GM12878 (cell line): Measurements from ENCODE around the gene COQ10B. TPM values are rescaled to one million over a fixed set of nuclear protein-coding genes. Genes with fewer than 3 reads are reported as not detected.

Source experiments
- ATAC-seq: fragments of 200-7000 bp; cut with Tn5 transposase; 3 replicates; pipeline ENCODE4 v1.9.1; 2020; ENCODE audit warnings: mild to moderate bottlenecking, moderate library complexity
- BruUV-seq: library from RNA; stranded (reverse); fragments of 400-500 nt; replicated peaks from 2 replicates; lab custom pipeline; 2021; lab: Mats Ljungman, UMichigan
- CTCF ChIA-PET: fragments of 300-600 bp; sonication (Branson Sonifier 250); formaldehyde crosslinking; extraction: SDS; loops from one replicate; lab custom pipeline; 2021; ENCODE audit warnings: inconsistent platforms; lab: Yijun Ruan, JAX
- POLR2A ChIA-PET: fragments of 350-600 bp; formaldehyde crosslinking; extraction: SDS; loops from one replicate; lab custom pipeline; 2021; ENCODE audit warnings: inconsistent platforms; lab: Charles Lee
- RAD21 ChIA-PET: fragments of 300-600 bp; sonication (Branson Sonifier 250); formaldehyde crosslinking; loops from one replicate; lab custom pipeline; 2023; ENCODE audit warnings: antibody characterized with exemption; ENCODE audit not compliant: unreplicated experiment; lab: Charles Lee
- SMC1A ChIA-PET: fragments of 300-600 bp; sonication (Branson Sonifier 250); formaldehyde crosslinking; loops from one replicate; lab custom pipeline; 2023; ENCODE audit not compliant: unreplicated experiment, uncharacterized antibody; lab: Charles Lee
- DNase-seq: peaks from one replicate; pipeline ENCODE4 v3.0.0-alpha.2; 2011; ENCODE audit warnings: low read depth, low spot score
- FAIRE-seq: peaks from 3 replicates; lab custom pipeline; 2011; peaks lifted over from hg19 to GRCh38; lab: Jason Lieb, UNC
- H2AFZ ChIP-seq: 2 replicates; pipeline ENCODE4 v1.6.0; 2011; ENCODE audit warnings: low read depth, low read length, control low read depth; ENCODE audit not compliant: control insufficient read depth
- H3K27ac ChIP-seq: 2 replicates; pipeline ENCODE4 v1.5.1; 2011; ENCODE audit warnings: control low read depth; ENCODE audit not compliant: control insufficient read depth, insufficient read depth
- H3K27me3 ChIP-seq, 2 experiments: replicated peaks in 1 of 2; 2 replicates each; pipeline versions ENCODE4 v1.6.0 to v1.6.1; 2011; ENCODE audit warnings: low read length in 1 of 2; ENCODE audit not compliant: control insufficient read depth in 2 of 2, insufficient read depth in 2 of 2
- H3K36me3 ChIP-seq, 2 experiments: 2 replicates each; pipeline ENCODE4 v1.5.1; 2011; ENCODE audit warnings: low read length in 1 of 2; ENCODE audit not compliant: control insufficient read depth in 2 of 2, insufficient read depth in 2 of 2
- H3K4me1 ChIP-seq: 2 replicates; pipeline ENCODE4 v1.6.1; 2011; ENCODE audit warnings: mild to moderate bottlenecking, low read length, moderate library complexity, mixed read lengths; ENCODE audit not compliant: control insufficient read depth, insufficient read depth
- H3K4me2 ChIP-seq: 2 replicates; pipeline ENCODE4 v1.6.0; 2011; ENCODE audit warnings: control low read depth; ENCODE audit not compliant: control insufficient read depth, insufficient read depth
- H3K4me3 ChIP-seq: fragments of 200-600 bp; sonication (generic); 2 replicates; pipeline ENCODE4 v1.5.1; 2016
- H3K79me2 ChIP-seq: 2 replicates; pipeline ENCODE4 v1.6.0; 2011; ENCODE audit warnings: low read length; ENCODE audit not compliant: control insufficient read depth, insufficient read depth
- H3K9ac ChIP-seq: 2 replicates; pipeline ENCODE4 v1.8.0; 2011; ENCODE audit warnings: low read length, control low read depth, mixed read lengths; ENCODE audit not compliant: control insufficient read depth, insufficient read depth
- H3K9me3 ChIP-seq: replicated peaks from 3 replicates; pipeline ENCODE4 v1.5.1; 2011; ENCODE audit warnings: mild to moderate bottlenecking, low read length; ENCODE audit not compliant: control insufficient read depth, insufficient read depth
- H4K20me1 ChIP-seq: 2 replicates; pipeline ENCODE4 v1.6.0; 2011; ENCODE audit not compliant: control insufficient read depth, insufficient read depth
- ASH2L ChIP-seq: fragments of 300-600, 200-600 bp; sonication (generic); IDR thresholded peaks from 2 replicates; pipeline ENCODE4 v1.6.1; 2017; ENCODE audit warnings: low read depth, mild to moderate bottlenecking, borderline replicate concordance
- CEBPB ChIP-seq, 2 experiments: fragments of 150-350 bp in 1 of 2; IDR thresholded peaks; 2 replicates each; pipeline ENCODE4 v1.6.1; 2012 to 2014; ENCODE audit warnings: low read depth in 2 of 2, low read length in 2 of 2, borderline replicate concordance in 1 of 2, inconsistent platforms in 1 of 2
- CEBPZ ChIP-seq: fragments of 150-350 bp; IDR thresholded peaks from 2 replicates; pipeline ENCODE4 v1.6.1; 2016; ENCODE audit warnings: low read depth, low read length
- ESRRA ChIP-seq: IDR thresholded peaks from 2 replicates; pipeline ENCODE4 v1.6.1; 2012; ENCODE audit warnings: mild to moderate bottlenecking, low read length, improper control_type of control experiment
- FOS ChIP-seq: IDR thresholded peaks from 3 replicates; pipeline ENCODE4 v1.6.1; 2011; ENCODE audit warnings: borderline replicate concordance; ENCODE audit not compliant: insufficient read length; ENCODE audit errors: extremely low read depth
- GATAD2B ChIP-seq: fragments of 450-650 bp; conservative IDR thresholded peaks from 2 replicates; pipeline ENCODE4 v1.6.1; 2017; ENCODE audit warnings: low read depth, mild to moderate bottlenecking, moderate library complexity
- NBN ChIP-seq: fragments of 450-650 bp; IDR thresholded peaks from 2 replicates; pipeline ENCODE4 v1.6.1; 2016
- NFIC ChIP-seq: IDR thresholded peaks from 2 replicates; pipeline ENCODE4 v1.6.1; 2012; ENCODE audit warnings: low read depth, mild to moderate bottlenecking, inconsistent platforms, low read length, moderate library complexity
- RELB ChIP-seq: fragments of 450-650 bp; IDR thresholded peaks from 2 replicates; pipeline ENCODE4 v1.6.1; 2017; ENCODE audit warnings: low read depth, mild to moderate bottlenecking, moderate library complexity
- SKIL ChIP-seq: fragments of 450-650 bp; IDR thresholded peaks from 2 replicates; pipeline ENCODE4 v1.6.1; 2017; ENCODE audit warnings: mild to moderate bottlenecking, low read depth, inconsistent platforms; ENCODE audit not compliant: poor library complexity, severe bottlenecking
- SRF ChIP-seq, 2 experiments: IDR thresholded peaks; 2 replicates each; pipeline ENCODE4 v1.6.1; 2011; ENCODE audit warnings: low read depth in 2 of 2, low read length in 2 of 2, mild to moderate bottlenecking in 1 of 2, moderate library complexity in 1 of 2
- TBL1XR1 ChIP-seq: IDR thresholded peaks from 2 replicates; pipeline ENCODE4 v1.6.1; 2012; ENCODE audit warnings: low read depth, low read length, improper control_type of control experiment
- USF2 ChIP-seq: IDR thresholded peaks from 2 replicates; pipeline ENCODE4 v1.6.1; 2011; ENCODE audit warnings: low read depth, low read length, improper control_type of control experiment, borderline replicate concordance
- YBX1 ChIP-seq: fragments of 450-650 bp; IDR thresholded peaks from 2 replicates; pipeline ENCODE4 v1.6.1; 2016; ENCODE audit warnings: antibody characterized with exemption
- WGBS: methylation state at CpG from one replicate; pipeline ENCODE4 v1.1.6; 2016; ENCODE audit warnings: low lambda C conversion rate; ENCODE audit not compliant: insufficient replicate concordance, insufficient coverage; ENCODE audit errors: missing lambda C conversion rate; 5-methylcytosine and 5-hydroxymethylcytosine counted together
- in situ Hi-C: fragments of 300-500 bp; cut with MboI; formaldehyde crosslinking; loops from 9 replicates; pipeline ENCODE4 v1.14.3; 2018; ENCODE audit warnings: mixed read lengths
- intact Hi-C: fragments of 100-400 bp; cut with micrococcal nuclease; formaldehyde crosslinking; loops from one replicate; pipeline ENCODE4 v1.14.2; 2022; ENCODE audit not compliant: unreplicated experiment
- polyA plus RNA-seq, 11 experiments: library from polyadenylated mRNA; depleted of rRNA in 4 of 11; unstranded in 6 of 11; stranded (reverse) in 5 of 11; fragments of >200 nt; fragmentation: Nextera tagmentation in 4 of 11; fragmentation: Illumina TruSeq in 1 of 11; extraction: Ambion mirVana in 4 of 11; extraction: Trizol in 1 of 11; gene quantifications; 1 replicate in 1 of 11; 2 replicates in 10 of 11; pipeline versions ENCODE4 v1.2.1 to v1.2.3, GENCODE V29; 2011 to 2016; ENCODE audit warnings: inconsistent platforms in 2 of 11, missing spikeins in 2 of 11, low read depth in 1 of 11
- total RNA-seq, 4 experiments: library from RNA; depleted of rRNA in 3 of 4; stranded (reverse); fragments of >200 nt in 3 of 4; fragmentation: Illumina TruSeq in 1 of 4; extraction: Trizol in 1 of 4; gene quantifications; 2 replicates each; pipeline versions ENCODE4 v1.2.1 to v1.2.3, GENCODE V29; 2013 to 2021

Gene COQ10B
- total and polyA plus RNA-seq, 10 of the 15 experiments (the other 5 are each of a cell fraction or from before 2014, with no cell fraction given): 3.6 to 23.2 (median 13.2) TPM

- TF ChIP-seq CEBPZ: no peak
- no peak for TF ChIP-seq RELB
- no peak for TF ChIP-seq GATAD2B
Observed at GRCh38 chr2:197446844-197447243, 6.5 kb upstream of the COQ10B start (continued).

GRCh38 chr2:197450465-197450864, 2.9 kb upstream of the COQ10B start:
- RAD21 ChIA-PET: interaction anchor here (0.9 to 4.2 kb wide), 2 partner anchors 14 to 15 kb away, joined by 3 to 38 read pairs; partner anchors contain the start of gene SF3B1
- POLR2A ChIA-PET: interaction anchor here (3.5 to 4.8 kb wide), 2 partner anchors 14 to 50 kb away, joined by 43 to 63 read pairs; partner anchors contain the start of genes HSPD1, HSPE1 and SF3B1
- Histone ChIP-seq H4K20me1 (no peaks in the 10 kb centered on the region), H3K79me2 (peaks cover 20% of the 10 kb centered on the region), H3K27me3 (no peaks in the 10 kb centered on the region), H3K9me3 (no peaks in the 10 kb centered on the region; the same call in 2 of the 3 replicates), H3K36me3 (no peaks in the 10 kb centered on the region), H3K9ac (no peak overlapping the region), H3K4me1 (no peaks in the 10 kb centered on the region), H3K4me2 (no peak overlapping the region), H3K27ac (no peak overlapping the region), H2AFZ (no peak overlapping the region), H3K4me3 (no peak overlapping the region)
- FAIRE-seq (no peak), ATAC-seq (no peak), DNase-seq (no peak)
- 90% methylated on average over 16 of the region's 25 CpGs for WGBS
- BruUV-seq: no TSS peak
- in situ Hi-C loops (no loop called here), intact Hi-C loops (loop anchor here (5.0 kb wide), 1 partner anchor 257 kb away; the partner anchor contains the start of gene MARS2)
- SMC1A ChIA-PET: interaction anchor here (1.2 to 3.8 kb wide), 2 partner anchors 14 to 17 kb away, joined by 3 to 32 read pairs; partner anchors contain the start of gene SF3B1
- CTCF ChIA-PET: interaction anchor here (0.7 to 1.5 kb wide), 3 partner anchors 9 to 54 kb away, joined by 3 read pairs; no protein-coding TSS in a partner anchor
- no peak for TF ChIP-seq YBX1
- no peak for TF ChIP-seq FOS
- no peak for TF ChIP-seq SRF (IDR thresholded peaks at IDR 0.05; ENCODE audit: low read depth in 2 of 2, low read length in 2 of 2)
- no peak for TF ChIP-seq NBN
- TF ChIP-seq SKIL: no peak
- no peak for TF ChIP-seq USF2
- no peak for TF ChIP-seq CEBPB (IDR thresholded peaks at IDR 0.05; ENCODE audit: borderline replicate concordance in 1 of 2, low read depth in 2 of 2, low read length in 2 of 2)
- no peak for TF ChIP-seq ASH2L
- TF ChIP-seq TBL1XR1: no peak
- TF ChIP-seq NFIC: no peak
- TF ChIP-seq ESRRA: no peak
